ENCODE measurements around the gene TAS2R20.

The TAS2R20 gene

DNA sequence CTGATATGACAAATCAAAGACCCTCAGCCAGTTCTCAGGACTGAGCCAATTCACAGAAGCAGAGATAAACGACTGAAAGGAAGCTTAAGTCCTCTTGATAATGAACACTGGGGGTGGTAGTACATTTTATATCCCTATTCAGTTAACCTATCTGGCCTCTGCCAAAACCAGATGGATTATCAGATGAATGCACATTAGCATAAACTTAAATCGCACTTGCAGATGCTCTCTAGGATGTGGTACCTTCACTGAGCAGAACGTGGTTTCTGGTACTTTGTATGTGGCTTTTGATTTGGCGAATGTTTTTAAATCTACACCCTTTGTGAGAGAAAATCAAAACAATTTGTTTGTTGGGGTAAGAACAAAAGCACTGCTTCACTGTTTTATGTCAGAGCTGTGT lies 37.9 kb downstream of the TAS2R20 start:
- Histone ChIP-seq H3K27ac (no peak overlapping the region), H3K4me3 (no peak overlapping the region)
- TF ChIP-seq, protein P1, sequence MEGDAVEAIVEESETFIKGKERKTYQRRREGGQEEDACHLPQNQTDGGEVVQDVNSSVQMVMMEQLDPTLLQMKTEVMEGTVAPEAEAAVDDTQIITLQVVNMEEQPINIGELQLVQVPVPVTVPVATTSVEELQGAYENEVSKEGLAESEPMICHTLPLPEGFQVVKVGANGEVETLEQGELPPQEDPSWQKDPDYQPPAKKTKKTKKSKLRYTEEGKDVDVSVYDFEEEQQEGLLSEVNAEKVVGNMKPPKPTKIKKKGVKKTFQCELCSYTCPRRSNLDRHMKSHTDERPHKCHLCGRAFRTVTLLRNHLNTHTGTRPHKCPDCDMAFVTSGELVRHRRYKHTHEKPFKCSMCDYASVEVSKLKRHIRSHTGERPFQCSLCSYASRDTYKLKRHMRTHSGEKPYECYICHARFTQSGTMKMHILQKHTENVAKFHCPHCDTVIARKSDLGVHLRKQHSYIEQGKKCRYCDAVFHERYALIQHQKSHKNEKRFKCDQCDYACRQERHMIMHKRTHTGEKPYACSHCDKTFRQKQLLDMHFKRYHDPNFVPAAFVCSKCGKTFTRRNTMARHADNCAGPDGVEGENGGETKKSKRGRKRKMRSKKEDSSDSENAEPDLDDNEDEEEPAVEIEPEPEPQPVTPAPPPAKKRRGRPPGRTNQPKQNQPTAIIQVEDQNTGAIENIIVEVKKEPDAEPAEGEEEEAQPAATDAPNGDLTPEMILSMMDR (IDR thresholded peaks at IDR 0.05) = no peak
- DNase-seq (ENCODE audit: low spot score) = no peak

- TF ChIP-seq, protein P1 (IDR thresholded peaks at IDR 0.05) = no peak
- no peak overlapping the region for H3K4me3 ChIP-seq
- no peak overlapping the region for H3K27ac ChIP-seq
- no peak for DNase-seq (ENCODE audit: low spot score)
Observed at GRCh38 chr12:10959804-10960203, 38.3 kb downstream of the TAS2R20 start.

DNA sequence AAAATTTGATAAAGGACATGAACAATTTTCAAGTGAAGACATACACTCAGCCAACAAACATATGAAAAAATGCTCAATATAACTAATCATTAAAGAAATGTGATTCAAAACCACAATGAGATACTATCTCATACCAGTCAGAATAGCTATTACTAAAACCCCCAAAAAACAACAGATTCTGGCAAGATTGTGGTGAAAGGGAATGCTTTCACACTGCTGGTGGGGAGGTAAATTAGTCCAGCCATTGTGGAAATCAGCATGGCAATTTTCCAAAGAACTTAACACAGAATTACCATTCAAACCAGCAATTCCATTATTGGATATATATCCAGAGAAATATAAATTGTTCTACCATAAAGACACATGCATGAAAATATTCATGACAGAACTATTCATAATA lies 40.4 kb downstream of the TAS2R20 start:
- TF ChIP-seq, protein P1 (IDR thresholded peaks at IDR 0.05) = no peak
- no peak for DNase-seq (ENCODE audit: low spot score)
- Histone ChIP-seq H3K4me3 (no peak overlapping the region), H3K27ac (no peak overlapping the region)

DNA sequence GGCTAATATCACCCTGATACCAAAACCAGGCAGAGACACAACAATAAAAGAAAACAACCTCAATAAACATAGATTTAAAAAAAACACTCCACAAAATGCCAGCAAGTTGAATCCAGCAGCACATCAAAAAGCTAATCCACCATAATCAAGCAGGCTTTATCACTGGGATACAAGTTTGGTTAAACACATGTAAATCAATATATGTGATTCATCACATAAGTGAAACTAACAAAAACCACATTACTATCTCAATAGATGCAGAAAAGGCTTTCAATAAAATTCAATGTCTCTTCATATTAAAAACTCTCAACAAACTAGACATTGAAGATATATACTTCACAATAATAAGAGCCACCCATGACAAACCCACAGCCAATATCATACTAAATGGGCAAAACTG lies 42.0 kb downstream of the TAS2R20 start:
- DNase-seq (ENCODE audit: low spot score) = no peak
- Histone ChIP-seq H3K27ac (no peak overlapping the region), H3K4me3 (no peak overlapping the region)
- TF ChIP-seq, protein P1 (IDR thresholded peaks at IDR 0.05) = no peak

DNA sequence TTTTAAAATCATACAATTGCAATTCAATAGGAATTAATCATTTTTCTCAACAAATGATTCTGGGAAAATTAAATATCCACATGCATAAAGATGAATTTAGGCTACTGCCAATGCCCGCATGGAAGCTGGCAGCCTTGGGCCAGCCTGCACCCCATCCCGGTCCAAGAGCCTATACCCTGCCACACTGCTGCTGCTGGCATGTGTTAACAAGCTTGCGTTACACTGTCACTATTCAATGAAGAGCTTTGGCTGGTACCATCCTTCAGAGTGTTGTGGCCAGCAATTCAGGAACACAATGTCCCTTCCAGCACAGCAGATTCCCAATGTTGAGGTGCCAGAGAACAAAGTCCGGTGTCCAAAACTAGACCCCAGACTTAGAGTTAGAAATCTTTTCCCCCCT lies 45.5 kb downstream of the TAS2R20 start:
- H3K4me3 ChIP-seq = no peak overlapping the region
- no peak overlapping the region for H3K27ac ChIP-seq
- TF ChIP-seq, protein P1 (IDR thresholded peaks at IDR 0.05) = no peak
- DNase-seq (ENCODE audit: low spot score) = no peak

Measured in coronary artery (tissue), 2 donors.